SK-N-SH (cell line): ENCODE data around the gene CMC1. TPM values are rescaled to one million over a fixed set of nuclear protein-coding genes. Genes with fewer than 3 reads are reported as not detected.

ENCODE experiments used
- CTCF ChIA-PET: fragments of 300-600, 350-600 bp; formaldehyde crosslinking; extraction: SDS; loops from one replicate; lab custom pipeline; 2021; lab: Yijun Ruan, JAX
- POLR2A ChIA-PET: fragments of 350-600 bp; sonication (Branson Sonifier 250); formaldehyde crosslinking; extraction: SDS; loops from one replicate; lab custom pipeline; 2020; ENCODE audit warnings: antibody characterized with exemption, inconsistent platforms; lab: Yijun Ruan, JAX
- DNase-seq: peaks from one replicate; pipeline ENCODE4 v3.0.0; 2012
- H2AFZ ChIP-seq: fragments of 200-600 bp; sonication (generic); 2 replicates; pipeline ENCODE4 v1.8.1; 2016; ENCODE audit warnings: antibody characterized with exemption, mild to moderate bottlenecking, low read depth
- H3F3A ChIP-seq: fragments of 200-600 bp; sonication (generic); replicated peaks from 2 replicates; pipeline ENCODE3; 2016; ENCODE audit warnings: antibody characterized with exemption, mild to moderate bottlenecking; ENCODE audit not compliant: insufficient read depth
- H3K27ac ChIP-seq, 2 experiments: fragments of 200-500 bp in 1 of 2; fragments of 200-600 bp in 1 of 2; sonication (Bioruptor generic) in 1 of 2; sonication (generic), shearing (Covaris generic) in 1 of 2; 2 replicates each; pipeline versions ENCODE4 v1.5.1 to v1.6.1; 2014 to 2016; ENCODE audit warnings: low read depth in 2 of 2, inconsistent platforms in 1 of 2, low read length in 1 of 2, mild to moderate bottlenecking in 1 of 2, mixed read lengths in 1 of 2
- H3K27me3 ChIP-seq: fragments of 200-600 bp; sonication (generic), shearing (Covaris generic); 2 replicates; pipeline ENCODE4 v1.6.1; 2016; ENCODE audit warnings: mixed run types; ENCODE audit not compliant: insufficient read depth
- H3K36me3 ChIP-seq, 2 experiments: fragments of 200-500 bp in 1 of 2; fragments of 200-600 bp in 1 of 2; sonication (Bioruptor generic) in 1 of 2; sonication (generic) in 1 of 2; replicated peaks in 1 of 2; 2 replicates each; pipeline versions ENCODE3 to v1.5.1; 2014 to 2016; ENCODE audit warnings: low read length in 1 of 2, mild to moderate bottlenecking in 1 of 2; ENCODE audit not compliant: insufficient read depth in 2 of 2, control insufficient read depth in 1 of 2
- H3K4me1 ChIP-seq, 2 experiments: fragments of 200-500 bp in 1 of 2; fragments of 200-600 bp in 1 of 2; sonication (Bioruptor generic) in 1 of 2; sonication (generic), shearing (Covaris generic) in 1 of 2; 2 replicates each; pipeline versions ENCODE4 v1.5.1 to v1.6.1; 2014 to 2016; ENCODE audit warnings: low read depth in 1 of 2, low read length in 1 of 2, mixed run types in 1 of 2; ENCODE audit not compliant: insufficient read depth in 2 of 2, control insufficient read depth in 1 of 2
- H3K4me2 ChIP-seq: fragments of 200-600 bp; sonication (generic), shearing (Covaris generic); 2 replicates; pipeline ENCODE4 v1.6.1; 2017; ENCODE audit warnings: mixed run types
- H3K4me3 ChIP-seq, 2 experiments: fragments of 200-500 bp in 1 of 2; fragments of 200-600 bp in 1 of 2; sonication (Bioruptor generic) in 1 of 2; sonication (generic), shearing (Covaris generic) in 1 of 2; 2 replicates each; pipeline versions ENCODE4 v1.5.1 to v1.8.1; 2014 to 2016; ENCODE audit warnings: low read depth in 2 of 2, inconsistent platforms in 1 of 2, low read length in 1 of 2, mild to moderate bottlenecking in 1 of 2, mixed read lengths in 1 of 2, moderate library complexity in 1 of 2
- H3K79me2 ChIP-seq: fragments of 200-600 bp; sonication (generic); 2 replicates; pipeline ENCODE4 v1.8.1; 2017; ENCODE audit warnings: mild to moderate bottlenecking; ENCODE audit not compliant: insufficient read depth
- H3K9ac ChIP-seq: fragments of 200-600 bp; sonication (generic); 2 replicates; pipeline ENCODE4 v1.6.1; 2017; ENCODE audit warnings: mixed run types
- H3K9me2 ChIP-seq: fragments of 200-600 bp; sonication (generic); 2 replicates; pipeline ENCODE4 v1.6.1; 2017; ENCODE audit warnings: mixed run types
- H3K9me3 ChIP-seq: fragments of 200-600 bp; sonication (generic); 2 replicates; pipeline ENCODE4 v1.6.1; 2017; ENCODE audit warnings: mixed run types, mild to moderate bottlenecking, moderate library complexity
- H4K20me1 ChIP-seq: fragments of 200-600 bp; sonication (generic); 2 replicates; pipeline ENCODE4 v1.6.1; 2017; ENCODE audit warnings: mild to moderate bottlenecking, mixed run types; ENCODE audit not compliant: insufficient read depth
- ELF1 ChIP-seq: IDR thresholded peaks from 2 replicates; pipeline ENCODE4 v1.4.0; 2012
- EP300 ChIP-seq, 2 experiments: IDR thresholded peaks; 2 replicates each; pipeline versions ENCODE4 v1.4.0 to v1.6.1; 2012; ENCODE audit warnings: borderline replicate concordance in 1 of 2, low read depth in 1 of 2, low read length in 1 of 2
- EZH2phosphoT487 ChIP-seq: fragments of 200-600 bp; sonication (generic); IDR thresholded peaks from 2 replicates; pipeline ENCODE4 v1.6.1; 2017; ENCODE audit warnings: low read depth, mixed run types, mild to moderate bottlenecking, antibody characterized with exemption, moderate library complexity, borderline replicate concordance
- FOXJ3 ChIP-seq: sonication (generic); formaldehyde crosslinking; IDR thresholded peaks from 2 replicates; pipeline ENCODE4 v1.5.1; 2020; ENCODE audit warnings: mild to moderate bottlenecking, missing genetic modification reagents
- FOXM1 ChIP-seq: IDR thresholded peaks from 2 replicates; pipeline ENCODE4 v1.4.0; 2012; ENCODE audit warnings: low read depth, mild to moderate bottlenecking
- GATA2 ChIP-seq: sonication (generic); formaldehyde crosslinking; IDR thresholded peaks from 2 replicates; pipeline ENCODE4 v1.5.0; 2020; ENCODE audit warnings: mild to moderate bottlenecking, missing genetic modification reagents
- JUND ChIP-seq: IDR thresholded peaks from 2 replicates; pipeline ENCODE4 v1.4.0; 2012
- MEF2A ChIP-seq: IDR thresholded peaks from 2 replicates; pipeline ENCODE4 v1.4.0; 2012; ENCODE audit warnings: low read depth, borderline replicate concordance
- NRF1 ChIP-seq: IDR thresholded peaks from 2 replicates; pipeline ENCODE4 v1.6.1; 2012; ENCODE audit warnings: low read depth, mild to moderate bottlenecking, low read length
- RAD21 ChIP-seq: IDR thresholded peaks from 2 replicates; pipeline ENCODE4 v1.6.1; 2012; ENCODE audit warnings: mild to moderate bottlenecking, low read length
- RCOR1 ChIP-seq: fragments of 150-350 bp; IDR thresholded peaks from 2 replicates; pipeline ENCODE4 v1.6.1; 2017; ENCODE audit warnings: antibody characterized with exemption, low read length
- RFX5 ChIP-seq: IDR thresholded peaks from 2 replicates; pipeline ENCODE4 v1.6.1; 2012; ENCODE audit warnings: mild to moderate bottlenecking, improper control_type of control experiment, low read length
- RXRA ChIP-seq: IDR thresholded peaks from 2 replicates; pipeline ENCODE4 v1.4.0; 2012; ENCODE audit warnings: low read depth, mild to moderate bottlenecking, borderline replicate concordance
- SMC3 ChIP-seq: IDR thresholded peaks from 2 replicates; pipeline ENCODE4 v1.6.1; 2012; ENCODE audit warnings: low read depth, low read length, improper control_type of control experiment
- TAF1 ChIP-seq: IDR thresholded peaks from 2 replicates; pipeline ENCODE4 v1.6.1; 2012; ENCODE audit warnings: low read depth, mild to moderate bottlenecking, low read length, moderate library complexity, borderline replicate concordance
- TCF12 ChIP-seq: IDR thresholded peaks from 2 replicates; pipeline ENCODE4 v1.4.0; 2012
- TEAD4 ChIP-seq: IDR thresholded peaks from 2 replicates; pipeline ENCODE4 v1.4.0; 2012; ENCODE audit warnings: mild to moderate bottlenecking, borderline replicate concordance; ENCODE audit not compliant: insufficient read depth
- YY1 ChIP-seq: IDR thresholded peaks from 2 replicates; pipeline ENCODE4 v1.4.0; 2012; ENCODE audit warnings: low read depth, mild to moderate bottlenecking
- WGBS: methylation state at CpG from one replicate; pipeline ENCODE4 v1.1.6; 2017; ENCODE audit warnings: low lambda C conversion rate; 5-methylcytosine and 5-hydroxymethylcytosine counted together
- polyA plus RNA-seq, 3 experiments: library from polyadenylated mRNA; depleted of rRNA; stranded (reverse); fragments of >200 nt; gene quantifications; 2 replicates each; pipeline ENCODE4 v1.2.3, GENCODE V29; 2012
- TF ChIP-seq, protein P1 (sequence below): IDR thresholded peaks from 2 replicates; pipeline ENCODE4 v1.4.0; 2012; ENCODE audit warnings: low read depth, borderline replicate concordance
- TF ChIP-seq, protein P2 (sequence below): IDR thresholded peaks from 2 replicates; pipeline ENCODE4; 2012

Gene CMC1
- polyA plus RNA-seq, 1 of the 3 experiments (the other 2 are of a cell fraction) = 24.1 TPM

DNA sequence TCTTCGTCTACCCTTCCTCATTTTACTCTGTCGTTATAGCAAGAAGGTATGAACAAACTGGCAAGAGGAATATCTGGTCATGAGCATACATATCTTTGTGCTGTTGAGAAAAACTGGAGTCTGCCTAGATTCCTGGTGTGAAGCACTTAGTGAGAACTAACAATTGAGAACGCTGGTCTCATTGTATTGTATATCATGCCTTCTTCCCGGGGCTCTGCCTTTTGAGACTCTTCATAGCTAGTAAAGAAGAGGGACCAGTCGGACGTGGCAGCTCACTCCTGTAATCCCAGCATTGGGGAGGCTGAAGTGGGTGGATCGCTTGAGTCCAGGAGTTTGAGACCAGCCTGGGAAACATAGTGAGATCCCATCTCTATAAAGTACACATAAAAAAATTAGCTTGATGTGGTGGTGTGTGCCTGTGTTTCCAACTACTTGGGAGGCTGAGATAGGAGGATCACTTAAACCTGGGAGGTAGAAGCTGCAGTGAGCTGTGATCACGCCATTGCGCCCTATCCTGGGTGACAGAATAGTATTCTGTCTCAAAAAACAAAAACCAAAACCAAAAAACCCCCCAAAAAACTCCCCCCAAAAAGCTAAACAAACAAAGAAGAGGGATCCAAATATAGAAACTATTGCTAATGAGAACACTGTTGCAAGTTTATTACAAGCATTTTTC lies 11.8 kb downstream of the CMC1 start:
- CTCF ChIA-PET = interaction anchor here (1.6 kb wide), 1 partner anchor 541 kb away, joined by 5 read pairs; no protein-coding TSS in a partner anchor
- POLR2A ChIA-PET = no interaction called here
- no peak for DNase-seq
- H3F3A ChIP-seq = no peaks in the 10 kb centered on the region
- no peak overlapping the region for H3K4me2 ChIP-seq
- H3K79me2 ChIP-seq = peaks cover 56% of the 10 kb centered on the region
- H3K9me3 ChIP-seq = no peaks in the 10 kb centered on the region
- H3K4me1 ChIP-seq = 0 out of 4 replicates have a peak, but pooled peaks cover 0 to 4% of the 10 kb centered on the region in 2 experiments
- TF ChIP-seq SMC3 = no peak
- TF ChIP-seq RXRA = no peak
- TF ChIP-seq, protein P1, sequence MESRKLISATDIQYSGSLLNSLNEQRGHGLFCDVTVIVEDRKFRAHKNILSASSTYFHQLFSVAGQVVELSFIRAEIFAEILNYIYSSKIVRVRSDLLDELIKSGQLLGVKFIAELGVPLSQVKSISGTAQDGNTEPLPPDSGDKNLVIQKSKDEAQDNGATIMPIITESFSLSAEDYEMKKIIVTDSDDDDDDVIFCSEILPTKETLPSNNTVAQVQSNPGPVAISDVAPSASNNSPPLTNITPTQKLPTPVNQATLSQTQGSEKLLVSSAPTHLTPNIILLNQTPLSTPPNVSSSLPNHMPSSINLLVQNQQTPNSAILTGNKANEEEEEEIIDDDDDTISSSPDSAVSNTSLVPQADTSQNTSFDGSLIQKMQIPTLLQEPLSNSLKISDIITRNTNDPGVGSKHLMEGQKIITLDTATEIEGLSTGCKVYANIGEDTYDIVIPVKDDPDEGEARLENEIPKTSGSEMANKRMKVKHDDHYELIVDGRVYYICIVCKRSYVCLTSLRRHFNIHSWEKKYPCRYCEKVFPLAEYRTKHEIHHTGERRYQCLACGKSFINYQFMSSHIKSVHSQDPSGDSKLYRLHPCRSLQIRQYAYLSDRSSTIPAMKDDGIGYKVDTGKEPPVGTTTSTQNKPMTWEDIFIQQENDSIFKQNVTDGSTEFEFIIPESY = no peak
- TF ChIP-seq FOXJ3 = no peak
- TF ChIP-seq YY1 = no peak
- no peak for TF ChIP-seq RCOR1
- no peak for TF ChIP-seq EZH2phosphoT487
- no peak for TF ChIP-seq TAF1
- no peak for TF ChIP-seq ELF1
- no peak for TF ChIP-seq NRF1
- TF ChIP-seq RFX5 = no peak
- no peak for TF ChIP-seq EP300 (IDR thresholded peaks at IDR 0.05; ENCODE audit: borderline replicate concordance in 1 of 2, low read depth in 1 of 2, low read length in 1 of 2)
- no peak for TF ChIP-seq JUND
- TF ChIP-seq, protein P2, sequence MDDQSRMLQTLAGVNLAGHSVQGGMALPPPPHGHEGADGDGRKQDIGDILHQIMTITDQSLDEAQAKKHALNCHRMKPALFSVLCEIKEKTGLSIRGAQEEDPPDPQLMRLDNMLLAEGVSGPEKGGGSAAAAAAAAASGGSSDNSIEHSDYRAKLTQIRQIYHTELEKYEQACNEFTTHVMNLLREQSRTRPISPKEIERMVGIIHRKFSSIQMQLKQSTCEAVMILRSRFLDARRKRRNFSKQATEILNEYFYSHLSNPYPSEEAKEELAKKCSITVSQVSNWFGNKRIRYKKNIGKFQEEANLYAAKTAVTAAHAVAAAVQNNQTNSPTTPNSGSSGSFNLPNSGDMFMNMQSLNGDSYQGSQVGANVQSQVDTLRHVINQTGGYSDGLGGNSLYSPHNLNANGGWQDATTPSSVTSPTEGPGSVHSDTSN = no peak
- no peak for TF ChIP-seq FOXM1
- TF ChIP-seq TEAD4 = no peak
- no peak for TF ChIP-seq GATA2 (CRISPR knock-in tag)
- H4K20me1 ChIP-seq = no peaks in the 10 kb centered on the region; the same call in 1 of the 2 replicates
- H3K9ac ChIP-seq = no peak overlapping the region
- H3K27me3 ChIP-seq = no peaks in the 10 kb centered on the region
- H3K9me2 ChIP-seq = no peaks in the 10 kb centered on the region
- no peak overlapping the region for H2AFZ ChIP-seq
- 94% methylated on average over 9 of the region's 9 CpGs for WGBS
- no peaks in the 10 kb centered on the region for H3K36me3 ChIP-seq
- no peak overlapping the region for H3K27ac ChIP-seq
- no peak overlapping the region for H3K4me3 ChIP-seq

DNA sequence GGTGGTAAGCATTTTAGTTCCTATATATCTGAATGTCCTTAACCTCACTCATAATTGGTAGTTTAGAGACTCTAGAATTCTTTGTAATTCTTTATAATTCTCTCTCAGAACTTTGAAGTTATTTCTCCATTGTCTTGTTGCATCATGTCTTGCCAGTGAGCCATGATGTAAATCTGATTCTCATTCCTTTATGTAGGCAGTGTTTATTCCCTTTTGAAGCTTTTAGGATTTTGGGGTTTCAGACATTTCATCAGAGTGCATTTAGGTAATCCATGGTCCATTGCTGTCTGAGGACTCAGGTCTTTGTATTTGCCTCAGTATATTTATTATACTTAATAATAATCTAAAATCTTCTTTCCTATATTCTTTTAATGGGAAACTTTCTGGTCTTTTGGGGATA lies 20.6 kb downstream of the CMC1 start:
- CTCF ChIA-PET = no interaction called here
- no peaks in the 10 kb centered on the region for H3K27me3 ChIP-seq
- no peak overlapping the region for H3K4me2 ChIP-seq
- peaks cover 25% of the 10 kb centered on the region; the same call in 1 of the 2 replicates for H3K79me2 ChIP-seq
- POLR2A ChIA-PET = no interaction called here
- H3K4me3 ChIP-seq = no peak overlapping the region
- H3K9ac ChIP-seq = no peak overlapping the region
- no peaks in the 10 kb centered on the region for H3F3A ChIP-seq
- TF ChIP-seq GATA2 (CRISPR knock-in tag) (no peak), YY1 (no peak), MEF2A (no peak), ELF1 (no peak), FOXM1 (no peak), EP300 (IDR thresholded peaks at IDR 0.05; ENCODE audit: borderline replicate concordance in 1 of 2, low read depth in 1 of 2, low read length in 1 of 2) (no peak), SMC3 (no peak), FOXJ3 (no peak), NRF1 (no peak), RCOR1 (no peak), TCF12 (no peak), RAD21 (no peak)
- TF ChIP-seq, protein P2 = no peak
- TF ChIP-seq, protein P1 = no peak
- no peaks in the 10 kb centered on the region for H3K4me1 ChIP-seq
- H4K20me1 ChIP-seq = no peaks in the 10 kb centered on the region
- no peak overlapping the region for H2AFZ ChIP-seq
- no peaks in the 10 kb centered on the region for H3K9me3 ChIP-seq
- no peak overlapping the region for H3K27ac ChIP-seq
- no peaks in the 10 kb centered on the region for H3K9me2 ChIP-seq
- H3K36me3 ChIP-seq = peaks cover 13 to 16% of the 10 kb centered on the region in 2 experiments
- DNase-seq = no peak
